AG04450 (cell line): ENCODE results near the gene ACYP2. TPM values are rescaled to one million over a fixed set of nuclear protein-coding genes. Genes with fewer than 3 reads are reported as not detected.
"Not testable (repeated sequence)": the region's sequence is repeated elsewhere in the genome, so short reads cannot be mapped to it uniquely, and the experiment has no call there.

ENCODE experiments used
- CTCF ChIA-PET: fragments of 300-600, 350-600 bp; formaldehyde crosslinking; extraction: SDS; loops from one replicate; lab custom pipeline; 2022; ENCODE audit warnings: antibody characterized with exemption, inconsistent platforms; lab: Charles Lee
- POLR2A ChIA-PET: fragments of 350-600 bp; formaldehyde crosslinking; extraction: SDS; loops from one replicate; lab custom pipeline; 2021; ENCODE audit warnings: antibody characterized with exemption, inconsistent platforms; lab: Yijun Ruan, JAX
- DNase-seq: peaks from one replicate; pipeline ENCODE4 v3.0.0-alpha.2; 2011; ENCODE audit warnings: low read depth, low spot score
- H3K27ac ChIP-seq: one replicate; pipeline ENCODE4 v1.5.1; 2012; ENCODE audit warnings: low read depth, low read length, control low read depth
- H3K27me3 ChIP-seq: one replicate; pipeline ENCODE4 v1.6.0; 2012; ENCODE audit warnings: low read length; ENCODE audit not compliant: control insufficient read depth, insufficient read depth
- H3K4me3 ChIP-seq: 2 replicates; pipeline ENCODE4 v1.5.1; 2011; ENCODE audit warnings: mild to moderate bottlenecking, low read depth, low read length, control low read depth
- H3K9me3 ChIP-seq: 2 replicates; pipeline ENCODE4 v1.5.1; 2012; ENCODE audit warnings: low read length; ENCODE audit not compliant: control insufficient read depth, insufficient read depth
- polyA plus RNA-seq: library from polyadenylated mRNA; depleted of rRNA; stranded (reverse); fragments of >200 nt; gene quantifications from 2 replicates; pipeline ENCODE4 v1.2.3, GENCODE V29; 2011
- TF ChIP-seq, protein P1 (sequence below): IDR thresholded peaks from 2 replicates; pipeline ENCODE4 v1.5.1; 2011; ENCODE audit warnings: low read depth, low read length, control low read depth, inconsistent platforms

Gene ACYP2
- polyA plus RNA-seq, 1 experiment: 8.1 TPM

DNA sequence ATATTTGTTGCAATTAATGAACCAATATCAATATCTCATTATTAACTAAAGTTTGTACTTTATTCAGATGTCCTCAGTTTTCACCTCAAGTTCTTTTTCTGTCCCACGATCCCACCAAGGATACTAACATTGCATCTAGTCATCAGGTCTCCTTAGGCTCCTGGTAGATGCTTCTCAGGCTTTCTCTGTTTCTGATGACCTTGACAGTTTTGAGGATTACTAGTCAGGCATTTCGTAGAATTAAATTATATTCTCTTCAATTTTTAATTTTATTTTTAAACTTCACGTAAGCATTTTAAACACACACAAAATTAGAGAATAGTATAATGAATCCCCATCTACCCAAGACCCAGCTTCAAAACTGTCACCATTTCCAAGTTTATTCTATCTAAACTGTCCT lies 5.6 kb upstream of the ACYP2 start:
- no peak for DNase-seq
- H3K27me3 ChIP-seq: no peaks in the 10 kb centered on the region
- TF ChIP-seq, protein P1, sequence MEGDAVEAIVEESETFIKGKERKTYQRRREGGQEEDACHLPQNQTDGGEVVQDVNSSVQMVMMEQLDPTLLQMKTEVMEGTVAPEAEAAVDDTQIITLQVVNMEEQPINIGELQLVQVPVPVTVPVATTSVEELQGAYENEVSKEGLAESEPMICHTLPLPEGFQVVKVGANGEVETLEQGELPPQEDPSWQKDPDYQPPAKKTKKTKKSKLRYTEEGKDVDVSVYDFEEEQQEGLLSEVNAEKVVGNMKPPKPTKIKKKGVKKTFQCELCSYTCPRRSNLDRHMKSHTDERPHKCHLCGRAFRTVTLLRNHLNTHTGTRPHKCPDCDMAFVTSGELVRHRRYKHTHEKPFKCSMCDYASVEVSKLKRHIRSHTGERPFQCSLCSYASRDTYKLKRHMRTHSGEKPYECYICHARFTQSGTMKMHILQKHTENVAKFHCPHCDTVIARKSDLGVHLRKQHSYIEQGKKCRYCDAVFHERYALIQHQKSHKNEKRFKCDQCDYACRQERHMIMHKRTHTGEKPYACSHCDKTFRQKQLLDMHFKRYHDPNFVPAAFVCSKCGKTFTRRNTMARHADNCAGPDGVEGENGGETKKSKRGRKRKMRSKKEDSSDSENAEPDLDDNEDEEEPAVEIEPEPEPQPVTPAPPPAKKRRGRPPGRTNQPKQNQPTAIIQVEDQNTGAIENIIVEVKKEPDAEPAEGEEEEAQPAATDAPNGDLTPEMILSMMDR: no peak
- no peaks in the 10 kb centered on the region for H3K9me3 ChIP-seq
- POLR2A ChIA-PET: no interaction called here
- H3K4me3 ChIP-seq: no peak overlapping the region
- H3K27ac ChIP-seq: no peak overlapping the region
- CTCF ChIA-PET: no interaction called here

DNA sequence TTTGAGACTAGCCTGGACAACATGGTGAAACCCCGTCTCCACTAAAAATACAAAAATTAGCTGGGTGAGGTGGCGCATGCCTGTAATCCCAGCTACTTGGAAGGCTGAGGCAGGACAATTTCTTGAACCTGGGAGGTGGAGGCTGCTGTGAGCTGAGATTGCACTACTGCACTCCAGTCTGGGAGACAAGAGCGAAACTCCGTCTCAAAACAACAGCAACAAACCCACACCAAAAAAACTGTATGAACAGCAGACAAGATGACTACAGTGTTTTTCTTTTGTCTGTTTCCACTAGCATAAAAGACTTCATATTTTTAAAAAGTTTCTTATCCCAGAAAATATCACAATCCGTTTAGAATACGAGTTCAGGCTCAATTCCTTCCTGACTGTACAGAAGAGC lies 936 bp upstream of the ACYP2 start:
- not testable (repeated sequence) for H3K27me3 ChIP-seq, H3K27ac ChIP-seq, DNase-seq, H3K9me3 ChIP-seq
- ChIA-PET POLR2A (interaction anchor here (0.7 to 1.5 kb wide), 2 partner anchors 10 kb away, joined by 4 to 5 read pairs; no protein-coding TSS in a partner anchor), CTCF (interaction anchor here (0.7 to 3.0 kb wide), 7 partner anchors 11 to 776 kb away, joined by 3 to 14 read pairs (median 5); no protein-coding TSS in a partner anchor)
- peak overlapping the region; percentile 68 for H3K4me3 ChIP-seq

GRCh38 chr2:54114936-54115283 lies 505 bp upstream of the ACYP2 start:
- POLR2A ChIA-PET: interaction anchor here (1.4 to 1.5 kb wide), 2 partner anchors 11 to 144 kb away, joined by 3 to 4 read pairs; partner anchors contain the start of gene PSME4
- Histone ChIP-seq H3K27me3 (no peaks in the 10 kb centered on the region), H3K27ac (peak overlapping the region; percentile 97), H3K9me3 (peaks cover 5% of the 10 kb centered on the region; the same call in 1 of the 2 replicates), H3K4me3 (peak overlapping the region; percentile 68)
- TF ChIP-seq, protein P1: no peak
- CTCF ChIA-PET: interaction anchor here (0.7 to 3.0 kb wide), 6 partner anchors 8 to 776 kb away, joined by 3 to 14 read pairs (median 5); no protein-coding TSS in a partner anchor
- DNase-seq: no peak

DNA sequence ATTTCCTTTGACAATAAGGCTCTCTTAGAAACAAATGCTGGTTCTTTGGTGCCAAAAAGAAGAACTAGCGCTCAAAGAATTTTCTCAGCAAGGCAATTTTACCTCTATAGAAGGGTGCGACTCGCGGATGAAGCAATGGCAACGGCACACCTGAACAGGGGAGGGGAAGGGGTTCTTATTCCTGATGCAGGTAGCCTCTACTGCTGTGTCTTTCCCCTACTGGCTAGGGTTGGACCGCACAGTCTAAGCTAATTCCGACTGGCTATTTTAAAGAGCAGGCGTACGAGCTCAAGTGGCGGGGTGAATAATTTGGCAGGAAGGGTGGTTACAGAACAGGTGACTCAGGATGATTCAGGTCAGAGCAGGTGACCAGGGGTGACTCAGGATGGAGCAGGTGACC lies 1.2 kb downstream of the ACYP2 start:
- H3K9me3 ChIP-seq: peaks cover 14% of the 10 kb centered on the region
- ChIA-PET CTCF (interaction anchor here (1.2 to 3.0 kb wide), 2 partner anchors 9 to 588 kb away, joined by 3 to 8 read pairs; no protein-coding TSS in a partner anchor), POLR2A (interaction anchor here (0.9 to 1.4 kb wide), 2 partner anchors 10 to 33 kb away, joined by 4 to 7 read pairs; no protein-coding TSS in a partner anchor)
- H3K27ac ChIP-seq, H3K4me3 ChIP-seq, DNase-seq, H3K27me3 ChIP-seq: not testable (repeated sequence)

DNA sequence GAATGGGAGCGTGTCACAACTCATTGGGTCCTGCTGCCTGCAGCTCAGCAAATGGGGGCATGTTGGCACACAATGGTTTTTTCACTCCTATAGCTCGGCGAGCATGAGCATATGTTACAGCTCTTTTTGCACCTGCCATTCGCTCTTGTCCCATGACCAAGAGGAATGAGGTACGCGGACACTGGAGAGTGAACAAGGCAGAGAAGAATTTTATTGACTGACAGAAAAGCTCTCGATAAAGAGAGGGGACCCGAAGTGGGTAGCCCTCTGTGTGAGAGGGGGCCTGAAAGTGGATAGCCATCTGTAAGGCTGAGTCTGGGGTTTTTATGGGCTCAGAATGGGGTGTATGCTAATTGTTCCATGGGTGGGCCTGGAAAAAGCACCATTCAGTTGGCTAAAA lies 5.5 kb downstream of the ACYP2 start:
- no peak for DNase-seq
- Histone ChIP-seq H3K27ac (no peak overlapping the region), H3K4me3 (no peak overlapping the region), H3K27me3 (no peaks in the 10 kb centered on the region), H3K9me3 (peaks cover 14% of the 10 kb centered on the region)
- ChIA-PET POLR2A (no interaction called here), CTCF (interaction anchor here (0.6 to 2.1 kb wide), 2 partner anchors 41 to 584 kb away, joined by 3 to 5 read pairs; no protein-coding TSS in a partner anchor)
- TF ChIP-seq, protein P1: no peak

GRCh38 chr2:54122171-54122935 lies 6.9 kb downstream of the ACYP2 start:
- no peak for DNase-seq
- no peak overlapping the region for H3K4me3 ChIP-seq
- H3K27me3 ChIP-seq: no peaks in the 10 kb centered on the region
- CTCF ChIA-PET: no interaction called here
- no peak overlapping the region for H3K27ac ChIP-seq
- POLR2A ChIA-PET: no interaction called here
- H3K9me3 ChIP-seq: peaks cover 9% of the 10 kb centered on the region
- TF ChIP-seq, protein P1: no peak
